HL-60/S4 treated with retinoic acid at 250 ng/mL for 4 days and 3 days (cell line): ENCODE data around the gene RRP36.
"Not testable (repeated sequence)": the region's sequence is repeated elsewhere in the genome, so short reads cannot be mapped to it uniquely, and the experiment has no call there.

ENCODE experiments used
- in situ Hi-C: fragments of 300-500 bp; cut with MboI; formaldehyde crosslinking; loops from 2 replicates; pipeline ENCODE4 v1.7.0; 2022; ENCODE audit warnings: low sequenced_read_pairs

The RRP36 gene

DNA sequence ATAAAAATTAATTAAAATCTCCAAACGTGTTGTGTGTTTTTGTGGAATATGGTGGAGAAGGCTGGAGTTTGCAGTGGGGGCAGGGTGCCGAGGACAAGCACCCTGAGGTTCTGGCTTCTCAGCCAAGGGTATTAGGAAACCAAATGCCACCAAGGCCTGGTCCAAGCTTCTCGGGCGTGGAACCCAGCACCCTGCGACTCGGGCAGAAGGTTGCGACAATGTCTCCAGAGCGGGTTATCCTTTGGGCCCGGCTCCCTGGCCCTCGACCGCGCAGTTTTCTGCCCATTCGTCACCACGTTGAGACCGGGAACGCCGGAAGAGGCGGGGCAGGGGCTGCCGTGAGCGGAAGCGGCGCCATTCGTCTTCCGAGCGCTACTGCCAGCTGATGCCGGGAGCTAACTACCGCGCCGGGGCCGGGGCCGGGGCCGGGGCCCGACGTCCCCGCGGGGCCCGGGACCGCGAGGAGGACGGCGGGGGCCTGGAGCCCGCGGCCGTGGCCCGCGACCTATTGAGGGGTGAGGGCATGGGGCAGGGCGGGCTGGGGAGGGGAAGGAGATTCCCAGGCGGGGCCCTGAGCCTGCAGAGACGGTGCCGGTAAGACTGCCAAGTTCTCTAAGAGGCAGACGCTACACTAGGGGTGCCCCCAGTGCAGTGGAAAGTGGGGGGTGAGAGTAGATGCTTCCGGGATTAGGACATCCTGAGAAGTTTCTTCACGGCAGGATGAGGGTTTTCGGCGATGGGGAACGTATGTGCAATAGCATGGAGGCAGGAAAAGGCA is at the start of gene RRP36:
Gene RRP36, plus strand, starts transcription at position 354 of the 778 bp plus-strand sequence. Its CDS starts 32 bp downstream, at position 386.
- in situ Hi-C loops: no loop called here

DNA sequence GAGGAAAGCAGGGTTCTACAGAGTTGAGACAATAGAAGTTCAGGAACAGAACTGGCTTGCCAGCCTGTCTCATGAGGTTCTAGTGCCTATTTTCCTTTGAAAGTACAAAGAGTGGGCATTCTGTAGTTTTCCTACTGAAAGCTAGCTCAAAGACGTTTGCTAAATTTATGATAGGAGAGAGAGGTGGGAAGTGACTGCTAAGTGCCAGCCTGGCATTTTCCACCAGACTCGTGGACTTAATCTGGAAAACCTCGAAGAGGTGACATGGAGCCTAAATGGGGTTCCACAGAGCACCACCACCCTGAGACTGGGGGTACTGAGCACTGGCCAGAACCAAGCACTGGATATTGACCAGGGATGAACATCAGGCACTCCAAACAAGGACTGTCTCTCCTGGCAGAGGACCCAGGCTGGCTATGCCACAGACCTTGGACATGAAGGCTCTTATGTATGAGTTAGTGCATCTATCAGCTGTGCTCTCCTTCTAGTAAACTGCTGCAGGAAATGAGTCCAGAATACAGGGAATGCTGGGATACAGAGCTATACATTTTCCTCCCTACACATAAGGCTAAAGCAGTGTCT is 49.6 kb upstream of the RRP36 start:
- in situ Hi-C loops: no loop called here

- in situ Hi-C loops: no loop called here
Measured at GRCh38 chr6:42973926-42974325, 47.5 kb upstream of the RRP36 start.

GRCh38 chr6:42974919-42975505 is 46.4 kb upstream of the RRP36 start:
- in situ Hi-C loops: no loop called here

GRCh38 chr6:42978487-42978838 is 43.0 kb upstream of the RRP36 start:
- in situ Hi-C loops: no loop called here

DNA sequence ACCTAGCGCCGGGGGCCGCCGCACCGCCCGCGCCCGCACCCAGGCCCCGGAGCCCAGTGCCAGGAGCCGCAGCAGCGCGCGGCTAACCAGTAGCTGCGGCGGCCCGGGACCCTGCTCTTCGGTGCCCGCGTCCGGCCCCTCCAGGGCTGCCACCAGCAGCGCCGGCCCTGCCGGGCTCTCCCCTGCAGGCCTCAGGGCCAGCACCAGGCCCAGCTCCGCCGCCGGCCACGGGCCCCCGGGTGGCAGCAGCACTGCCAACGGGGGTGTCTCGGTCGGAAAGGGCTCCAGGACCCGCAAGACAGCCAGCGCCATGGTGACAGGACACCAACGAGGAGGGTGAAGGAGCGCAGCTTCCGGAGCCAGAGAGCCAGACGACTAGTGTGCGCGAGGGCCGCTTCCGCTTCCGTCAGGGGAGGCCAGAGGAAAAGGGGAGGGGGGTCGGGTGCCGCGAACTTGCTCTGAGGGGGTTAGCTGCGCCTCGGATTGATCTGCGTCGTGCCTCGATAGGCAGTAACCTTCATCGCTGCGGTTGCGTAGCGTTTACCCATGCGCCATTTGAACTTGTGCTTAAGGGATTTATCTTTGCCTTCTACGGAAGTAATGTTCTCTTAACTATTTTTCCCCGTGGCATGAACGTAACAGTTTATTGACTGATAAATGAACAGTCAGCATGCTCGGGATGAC is 42.4 kb upstream of the RRP36 start, which contains the start of gene PEX6:
Gene PEX6, minus strand, starts transcription at position 343 of the 684 bp plus-strand sequence. Its CDS starts 31 bp downstream, at position 312.
- in situ Hi-C loops: no loop called here

- in situ Hi-C loops: no loop called here
Measured at GRCh38 chr6:42979523-42980177, 41.8 kb upstream of the RRP36 start.

- in situ Hi-C loops: no loop called here
Measured at GRCh38 chr6:42981836-42982235, 39.6 kb upstream of the RRP36 start.

DNA sequence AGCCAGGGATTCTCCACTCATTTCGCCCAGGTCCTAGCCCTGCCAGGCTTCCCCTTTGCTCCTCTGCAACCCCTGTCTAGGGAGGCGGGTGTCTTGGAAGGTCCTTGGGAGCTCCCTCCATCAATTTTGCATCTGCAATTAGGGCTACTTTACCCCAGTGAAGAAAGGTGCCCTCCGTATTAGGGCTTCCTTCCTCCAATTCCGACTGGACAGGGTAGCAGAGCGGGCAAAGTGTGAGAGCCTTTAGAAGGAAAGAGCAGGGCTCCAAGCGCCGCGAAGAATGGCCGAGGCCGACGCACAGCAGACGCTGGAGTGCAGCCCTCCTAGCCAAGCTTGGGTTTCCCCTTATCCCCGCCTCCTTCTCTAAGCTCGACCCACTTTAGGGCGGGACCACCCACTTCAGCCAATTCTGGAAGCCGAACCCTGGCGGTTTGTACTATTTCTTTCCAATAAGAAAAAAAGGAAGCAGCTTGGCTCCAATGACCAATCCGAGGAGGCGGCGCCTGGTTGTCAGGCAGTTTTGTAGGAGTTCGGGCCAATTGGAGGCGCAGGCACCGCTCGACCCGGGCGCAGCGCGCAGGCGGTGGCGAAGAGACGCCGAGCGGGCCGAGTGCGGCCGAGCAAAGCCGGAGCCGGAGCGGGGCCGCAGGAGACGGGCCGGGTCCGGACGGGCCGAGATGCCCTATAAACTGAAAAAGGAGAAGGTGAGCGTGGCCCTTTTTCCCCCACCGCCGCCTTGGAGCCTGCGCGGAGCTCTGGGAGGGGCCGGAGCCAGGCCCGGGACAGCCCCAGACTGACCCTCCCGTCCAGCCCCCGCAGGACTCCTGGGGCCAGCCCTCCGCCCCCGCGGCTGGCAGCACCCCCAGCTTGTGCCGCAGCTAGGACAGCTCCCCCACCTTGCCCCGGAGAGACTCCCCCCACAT is 37.2 kb upstream of the RRP36 start, which contains the start of gene PPP2R5D:
Gene PPP2R5D, plus strand, starts transcription at position 570 of the 923 bp plus-strand sequence. Its CDS starts 108 bp downstream, at position 678.
- in situ Hi-C loops: no loop called here

DNA sequence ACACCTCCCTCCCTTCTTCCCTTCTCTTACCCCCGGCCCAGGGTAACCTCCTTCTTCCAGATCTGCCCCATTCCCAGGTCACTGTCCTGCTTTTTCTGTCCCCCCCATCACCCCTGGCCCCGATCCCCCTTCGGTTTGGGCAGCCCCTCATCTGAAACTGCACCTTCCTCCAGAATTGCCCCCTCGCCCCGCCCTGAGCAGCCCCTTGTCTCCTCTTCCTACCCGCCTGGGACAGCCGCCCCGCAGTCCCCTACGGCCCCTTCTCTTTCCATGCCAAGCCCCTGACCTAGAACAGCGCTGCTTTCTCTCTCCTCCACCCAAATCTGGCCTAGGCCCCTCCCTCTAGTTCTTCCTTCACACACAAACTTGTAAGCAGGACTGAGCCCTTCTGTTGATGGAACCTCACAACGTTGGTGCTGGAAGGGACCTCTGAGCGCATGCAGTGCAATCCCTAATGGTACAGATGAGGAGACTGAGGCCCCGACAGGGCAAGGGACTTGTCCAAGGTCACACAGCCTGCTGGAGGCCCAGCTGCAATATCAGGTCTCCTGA is 36.4 kb upstream of the RRP36 start:
- in situ Hi-C loops: no loop called here

GRCh38 chr6:42987533-42988451 is 33.6 kb upstream of the RRP36 start:
- in situ Hi-C loops: no loop called here

DNA sequence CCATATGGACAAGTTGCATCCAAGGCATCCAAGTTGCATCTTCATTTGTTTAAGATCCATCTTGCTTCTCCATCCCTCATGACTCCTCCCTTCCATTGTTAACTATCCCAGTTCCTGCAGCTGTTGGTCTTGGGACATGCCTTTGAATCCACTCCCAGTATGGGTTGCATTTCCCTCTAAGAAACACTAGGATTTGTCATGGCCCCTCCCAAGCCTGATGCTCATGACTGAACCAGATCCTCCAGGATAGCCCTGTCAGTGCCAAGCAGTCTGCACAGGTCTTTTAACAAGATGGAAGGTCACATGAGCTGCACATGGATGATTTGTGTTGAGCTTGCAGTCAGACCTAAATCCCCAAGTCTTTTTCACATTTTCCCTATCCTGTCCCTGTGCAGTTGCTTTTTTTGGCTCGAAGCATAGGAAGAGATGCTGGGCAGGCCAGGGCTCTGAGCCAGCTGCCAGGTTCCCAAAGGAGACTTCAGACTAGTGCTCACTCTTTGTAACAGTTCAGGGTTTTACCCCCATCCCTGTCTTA is 32.9 kb upstream of the RRP36 start:
- in situ Hi-C loops: no loop called here

- in situ Hi-C loops: no loop called here
Measured at GRCh38 chr6:42989923-42990322, 31.5 kb upstream of the RRP36 start.

- in situ Hi-C loops: no loop called here
Measured at GRCh38 chr6:42993445-42993844, 28.0 kb upstream of the RRP36 start.

- in situ Hi-C loops: no loop called here
Measured at GRCh38 chr6:42996513-42996912, 24.9 kb upstream of the RRP36 start.

DNA sequence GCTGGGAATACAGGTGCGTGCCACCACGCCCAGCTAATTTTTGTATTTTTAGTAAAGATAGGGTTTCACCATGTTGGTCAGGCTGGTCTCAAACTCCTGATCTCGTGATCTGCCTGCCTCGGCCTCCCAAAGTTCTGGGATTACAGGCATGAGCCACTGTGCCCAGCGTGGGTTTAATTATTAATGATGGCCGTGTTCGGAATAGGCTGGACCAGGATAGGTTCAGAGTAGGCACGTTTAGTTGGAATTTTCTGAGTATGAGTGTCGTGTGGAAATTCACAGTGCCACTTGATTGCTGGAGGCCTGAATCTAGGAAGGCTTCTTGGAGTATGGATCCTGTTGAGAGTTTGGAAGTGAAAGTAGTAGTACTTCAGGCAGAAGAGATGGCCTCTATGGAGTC is 23.2 kb upstream of the RRP36 start:
- in situ Hi-C loops: not testable (repeated sequence)

DNA sequence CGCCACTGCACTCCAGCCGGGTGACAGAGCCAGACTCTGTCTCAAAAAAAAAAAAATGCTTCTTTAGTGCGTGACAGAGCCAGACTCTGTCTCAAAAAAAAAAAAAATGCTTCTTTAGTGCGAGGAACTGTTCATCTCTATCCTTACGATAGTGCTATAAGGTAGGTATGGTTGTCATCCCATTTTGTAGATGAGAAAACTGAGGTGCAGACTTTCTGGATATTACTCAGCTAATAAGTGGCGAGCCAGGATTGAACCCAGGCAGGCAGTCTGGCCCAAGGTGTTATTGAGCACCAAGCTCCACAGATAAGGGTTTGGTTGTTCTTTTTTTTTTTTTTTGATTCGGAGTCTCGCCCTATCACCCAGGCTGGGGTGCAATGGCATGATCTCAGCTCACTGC is 19.6 kb upstream of the RRP36 start:
- in situ Hi-C loops: no loop called here

- in situ Hi-C loops: no loop called here
Measured at GRCh38 chr6:43005844-43006243, 15.6 kb upstream of the RRP36 start.
